ENCODE results near the gene KRTAP20-3. TPM values are rescaled to one million over a fixed set of nuclear protein-coding genes. Genes with fewer than 3 reads are reported as not detected.

KRTAP20-3 gene
- total and polyA plus RNA-seq, 10 of the 15 experiments (the other 5 are each of a cell fraction or from before 2014, with no cell fraction given), result not detected

- POLR2A ChIA-PET, result no interaction called here
- TF ChIP-seq CUX1 (IDR thresholded peaks at IDR 0.05; ENCODE audit: insufficient replicate concordance, low read depth, low read length) (no peak), TAF1 (IDR thresholded peaks at IDR 0.05; ENCODE audit: borderline replicate concordance, low read depth, low read length) (no peak), CREB1 (IDR thresholded peaks at IDR 0.05; ENCODE audit: low read depth) (no peak), E4F1 (IDR thresholded peaks at IDR 0.05; ENCODE audit: borderline replicate concordance, partially characterized antibody) (no peak), MTA2 (IDR thresholded peaks at IDR 0.05; ENCODE audit: low read depth) (no peak), HCFC1 (IDR thresholded peaks at IDR 0.05; ENCODE audit: low read length) (no peak), ELK1 (IDR thresholded peaks at IDR 0.05; ENCODE audit: low read depth, low read length) (no peak), SKIL (IDR thresholded peaks at IDR 0.05; ENCODE audit: low read depth, poor library complexity, severe bottlenecking) (no peak), SREBF1 (IDR thresholded peaks at IDR 0.05; ENCODE audit: low read length) (no peak), ZNF207 (IDR thresholded peaks at IDR 0.05; ENCODE audit: borderline replicate concordance) (no peak), IRF4 (IDR thresholded peaks at IDR 0.05; ENCODE audit: low read depth, low read length) (no peak)
Measured at GRCh38 chr21:30676737-30677136, 34.1 kb downstream of the KRTAP20-3 start.

More at GRCh38 chr21:30676737-30677136, 34.1 kb downstream of the KRTAP20-3 start:
- in situ Hi-C loops (cut with MboI), result no loop called here
- intact Hi-C loops (cut with micrococcal nuclease; ENCODE audit: unreplicated experiment), result no loop called here
- RAD21 ChIA-PET (ENCODE audit: unreplicated experiment), result no interaction called here
- BruUV-seq (replicated peaks), result no TSS peak
- H3K9ac ChIP-seq (ENCODE audit: control insufficient read depth, insufficient read depth, low read length), result no peak overlapping the region
- H3K36me3 ChIP-seq (ENCODE audit: control insufficient read depth in 2 of 2, insufficient read depth in 2 of 2, low read length in 1 of 2), result no peaks in the 10 kb centered on the region
- CTCF ChIA-PET, result no interaction called here
- ATAC-seq, result no peak
- DNase-seq (ENCODE audit: low read depth, low spot score), result no peak
- no peak overlapping the region for H3K4me3 ChIP-seq
- no peak overlapping the region for H3K27ac ChIP-seq (ENCODE audit: control insufficient read depth, insufficient read depth)
- H3K4me2 ChIP-seq (ENCODE audit: control insufficient read depth, insufficient read depth), result no peak overlapping the region
- H3K4me1 ChIP-seq (ENCODE audit: control insufficient read depth, insufficient read depth, low read length), result no peaks in the 10 kb centered on the region
- SMC1A ChIA-PET (ENCODE audit: uncharacterized antibody, unreplicated experiment), result no interaction called here
- no peaks in the 10 kb centered on the region for H3K79me2 ChIP-seq (ENCODE audit: control insufficient read depth, insufficient read depth, low read length)
- FAIRE-seq, result no peak
- no peaks in the 10 kb centered on the region for H3K9me3 ChIP-seq (replicated peaks; ENCODE audit: control insufficient read depth, insufficient read depth, low read length)
- no peak overlapping the region for H2AFZ ChIP-seq (ENCODE audit: control insufficient read depth, low read depth, low read length)
- H3K27me3 ChIP-seq (replicated peaks in 1 of 2; ENCODE audit: control insufficient read depth in 2 of 2, insufficient read depth in 2 of 2, low read length in 1 of 2), result no peaks in the 10 kb centered on the region
- no peaks in the 10 kb centered on the region for H4K20me1 ChIP-seq (ENCODE audit: control insufficient read depth, insufficient read depth)

Data from GM12878 (cell line).